GM06990 (cell line): ENCODE results near the gene RPS6KA5.

Source experiments
- DNase-seq: peaks from one replicate; pipeline ENCODE4 v3.0.0-alpha.2; 2011; ENCODE audit not compliant: insufficient read length; ENCODE audit errors: extremely low read depth
- H3K27me3 ChIP-seq: replicated peaks from 2 replicates; pipeline ENCODE4 v1.6.0; 2011; ENCODE audit warnings: low read length; ENCODE audit not compliant: control insufficient read depth, insufficient read depth
- H3K36me3 ChIP-seq: 2 replicates; pipeline ENCODE4 v1.5.1; 2011; ENCODE audit warnings: low read length; ENCODE audit not compliant: control insufficient read depth, insufficient read depth
- H3K4me3 ChIP-seq: replicated peaks from 2 replicates; pipeline ENCODE4 v1.5.1; 2011; ENCODE audit warnings: low read depth, mild to moderate bottlenecking, control low read depth, low read length
- TF ChIP-seq, protein P1 (sequence below): IDR thresholded peaks from 2 replicates; pipeline ENCODE4 v1.5.1; 2011; ENCODE audit warnings: low read length, control low read depth, mild to moderate bottlenecking, inconsistent platforms; ENCODE audit not compliant: insufficient read depth, poor library complexity, severe bottlenecking

RPS6KA5 gene

GRCh38 chr14:90853116-90853515, 207.3 kb downstream of the RPS6KA5 start:
- no peaks in the 10 kb centered on the region for H3K36me3 ChIP-seq
- TF ChIP-seq, protein P1, sequence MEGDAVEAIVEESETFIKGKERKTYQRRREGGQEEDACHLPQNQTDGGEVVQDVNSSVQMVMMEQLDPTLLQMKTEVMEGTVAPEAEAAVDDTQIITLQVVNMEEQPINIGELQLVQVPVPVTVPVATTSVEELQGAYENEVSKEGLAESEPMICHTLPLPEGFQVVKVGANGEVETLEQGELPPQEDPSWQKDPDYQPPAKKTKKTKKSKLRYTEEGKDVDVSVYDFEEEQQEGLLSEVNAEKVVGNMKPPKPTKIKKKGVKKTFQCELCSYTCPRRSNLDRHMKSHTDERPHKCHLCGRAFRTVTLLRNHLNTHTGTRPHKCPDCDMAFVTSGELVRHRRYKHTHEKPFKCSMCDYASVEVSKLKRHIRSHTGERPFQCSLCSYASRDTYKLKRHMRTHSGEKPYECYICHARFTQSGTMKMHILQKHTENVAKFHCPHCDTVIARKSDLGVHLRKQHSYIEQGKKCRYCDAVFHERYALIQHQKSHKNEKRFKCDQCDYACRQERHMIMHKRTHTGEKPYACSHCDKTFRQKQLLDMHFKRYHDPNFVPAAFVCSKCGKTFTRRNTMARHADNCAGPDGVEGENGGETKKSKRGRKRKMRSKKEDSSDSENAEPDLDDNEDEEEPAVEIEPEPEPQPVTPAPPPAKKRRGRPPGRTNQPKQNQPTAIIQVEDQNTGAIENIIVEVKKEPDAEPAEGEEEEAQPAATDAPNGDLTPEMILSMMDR: no peak
- no peak for DNase-seq
- no peaks in the 10 kb centered on the region for H3K27me3 ChIP-seq
- no peak overlapping the region for H3K4me3 ChIP-seq

DNA sequence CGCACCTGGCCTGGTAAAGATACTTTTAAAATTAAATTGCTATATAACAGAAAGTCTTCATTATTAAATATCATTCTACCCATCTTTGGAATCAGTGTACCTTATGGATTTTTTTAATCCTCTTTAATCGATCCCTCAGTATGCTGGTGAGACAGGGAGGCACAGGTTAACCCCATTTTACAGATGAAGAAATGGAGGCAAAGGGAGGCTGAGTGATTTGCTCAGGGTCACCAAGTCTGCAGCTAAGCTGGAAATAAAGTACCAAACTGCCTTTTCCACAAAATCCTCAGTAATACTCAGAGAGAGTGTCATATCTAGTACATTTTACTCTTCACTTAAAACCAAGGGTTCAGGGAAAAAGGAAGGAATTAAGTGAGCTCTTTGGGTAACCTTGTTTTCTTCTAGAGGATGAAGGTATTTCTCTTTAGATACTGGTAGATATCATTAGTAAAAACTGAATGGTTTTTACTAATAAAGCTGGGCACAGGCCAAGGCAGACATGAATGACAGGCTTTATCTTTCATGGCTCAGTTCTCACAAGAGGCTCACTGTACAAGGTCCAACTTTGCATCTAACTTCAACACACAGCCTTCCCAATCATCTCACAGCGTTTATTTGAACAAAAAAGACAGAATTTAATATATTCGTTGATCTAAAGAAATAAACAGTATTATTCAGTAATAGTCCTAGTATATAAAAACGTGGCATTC, 209.0 kb downstream of the RPS6KA5 start:
- no peaks in the 10 kb centered on the region for H3K27me3 ChIP-seq
- no peaks in the 10 kb centered on the region for H3K36me3 ChIP-seq
- H3K4me3 ChIP-seq: no peak overlapping the region
- TF ChIP-seq, protein P1: no peak
- DNase-seq: no peak

DNA sequence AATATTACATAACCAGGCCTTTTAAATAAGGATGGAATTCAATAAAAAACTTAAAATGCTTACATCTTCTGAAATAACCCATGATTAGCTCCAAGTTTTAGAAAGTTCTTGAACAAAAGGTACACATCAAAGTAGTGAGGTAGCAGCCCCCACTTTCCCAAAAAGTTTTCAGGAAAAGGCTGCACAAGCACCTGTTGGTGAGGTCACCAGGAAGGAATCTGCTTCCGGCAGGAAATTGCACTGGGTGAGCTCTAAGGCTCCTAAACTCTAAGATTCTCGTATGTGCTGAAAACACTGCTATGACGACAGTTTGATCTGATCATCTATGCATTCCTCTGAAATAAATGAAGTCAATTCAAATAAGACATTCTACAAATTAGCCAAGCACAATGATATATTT, 210.0 kb downstream of the RPS6KA5 start:
- no peak for DNase-seq
- Histone ChIP-seq H3K36me3 (no peaks in the 10 kb centered on the region), H3K4me3 (no peak overlapping the region), H3K27me3 (no peaks in the 10 kb centered on the region)
- TF ChIP-seq, protein P1: no peak

- no peak for DNase-seq
- H3K27me3 ChIP-seq: no peaks in the 10 kb centered on the region
- no peak overlapping the region for H3K4me3 ChIP-seq
- no peaks in the 10 kb centered on the region for H3K36me3 ChIP-seq
- TF ChIP-seq, protein P1: no peak
Observed at GRCh38 chr14:90849787-90850444, 210.5 kb downstream of the RPS6KA5 start.

- H3K27me3 ChIP-seq: no peaks in the 10 kb centered on the region
- H3K4me3 ChIP-seq: no peak overlapping the region
- TF ChIP-seq, protein P1: no peak
- no peak for DNase-seq
- H3K36me3 ChIP-seq: no peaks in the 10 kb centered on the region
Observed at GRCh38 chr14:90848944-90849731, 211.3 kb downstream of the RPS6KA5 start.
